ENCODE data around the gene LRRC32. TPM values are rescaled to one million over a fixed set of nuclear protein-coding genes. Genes with fewer than 3 reads are reported as not detected.

LRRC32 gene
- total RNA-seq, 1 donor from 2014 or later = 0.26 TPM

DNA sequence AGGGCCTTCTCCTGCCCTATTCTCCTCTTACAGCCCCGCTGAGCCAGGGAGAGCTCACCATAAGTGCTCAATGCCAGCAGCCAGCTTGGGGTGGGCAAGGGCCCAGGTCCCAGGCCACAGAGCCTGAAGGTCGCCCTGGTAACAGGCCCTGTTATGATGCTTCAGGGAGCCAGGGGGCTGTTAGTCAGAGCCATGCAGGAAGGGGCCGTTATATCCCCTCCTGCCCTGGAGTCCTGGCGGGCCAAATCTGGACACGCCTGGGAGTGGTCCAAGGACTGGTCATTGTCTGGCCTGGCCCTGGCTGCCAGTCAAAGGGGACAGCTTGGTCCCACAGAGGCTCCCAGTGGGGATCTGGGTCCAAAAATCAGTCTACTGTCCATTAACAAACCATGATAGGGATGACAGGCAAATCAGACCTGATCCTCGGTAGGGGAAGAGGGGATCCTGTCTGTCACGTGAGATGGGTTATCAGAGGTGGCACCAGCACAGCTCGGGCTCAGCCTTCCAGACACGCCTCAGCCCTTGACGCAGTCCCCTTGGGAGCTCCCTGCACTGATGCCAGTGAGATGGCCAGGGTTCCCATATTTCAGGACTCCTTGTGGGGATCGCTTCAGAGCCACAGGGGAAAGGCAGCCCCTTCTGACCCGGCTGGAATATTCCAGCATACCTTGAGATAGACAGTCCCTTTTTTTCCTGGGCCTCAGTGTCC lies 55.9 kb downstream of the LRRC32 start:
- Histone ChIP-seq H3K36me3 (ENCODE audit: control insufficient read depth, insufficient read depth, low read length) (no peaks in the 10 kb centered on the region), H3K4me3 (ENCODE audit: low read depth, low read length) (no peak overlapping the region), H3K27me3 (ENCODE audit: control insufficient read depth, insufficient read depth, low read length) (no peaks in the 10 kb centered on the region)
- FAIRE-seq = no peak
- TF ChIP-seq CTCF (IDR thresholded peaks at IDR 0.05; ENCODE audit: insufficient read depth, low read length, severe bottlenecking) = no peak
- no peak for DNase-seq (ENCODE audit: low read depth)

DNA sequence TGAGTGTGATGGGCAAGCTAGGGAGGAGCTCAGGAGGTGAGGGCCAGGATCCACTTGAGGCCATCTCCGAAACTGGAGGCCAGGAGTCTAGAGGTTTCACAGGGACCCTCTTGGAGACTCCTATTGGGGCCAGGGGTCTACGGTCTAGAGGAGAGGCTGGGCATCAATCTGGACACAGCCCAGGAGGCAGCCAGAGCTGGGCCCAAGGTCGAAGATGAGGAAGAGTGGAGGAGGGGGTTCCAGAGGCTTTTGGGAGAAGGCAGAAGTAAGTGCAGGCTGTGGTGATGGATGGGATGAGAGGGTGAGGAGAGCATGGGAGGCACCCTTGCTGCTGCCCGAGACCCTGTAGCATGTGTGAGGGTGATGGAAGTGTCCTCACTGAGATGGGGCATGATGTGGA lies 56.6 kb downstream of the LRRC32 start:
- TF ChIP-seq CTCF (IDR thresholded peaks at IDR 0.05; ENCODE audit: insufficient read depth, low read length, severe bottlenecking) = no peak
- H3K27me3 ChIP-seq (ENCODE audit: control insufficient read depth, insufficient read depth, low read length) = no peaks in the 10 kb centered on the region
- DNase-seq (ENCODE audit: low read depth) (no peak), FAIRE-seq (no peak)
- H3K36me3 ChIP-seq (ENCODE audit: control insufficient read depth, insufficient read depth, low read length) = no peaks in the 10 kb centered on the region
- no peak overlapping the region for H3K4me3 ChIP-seq (ENCODE audit: low read depth, low read length)

- TF ChIP-seq CTCF (IDR thresholded peaks at IDR 0.05; ENCODE audit: insufficient read depth, low read length, severe bottlenecking) = no peak
- no peaks in the 10 kb centered on the region for H3K36me3 ChIP-seq (ENCODE audit: control insufficient read depth, insufficient read depth, low read length)
- no peaks in the 10 kb centered on the region for H3K27me3 ChIP-seq (ENCODE audit: control insufficient read depth, insufficient read depth, low read length)
- no peak for FAIRE-seq
- H3K4me3 ChIP-seq (ENCODE audit: low read depth, low read length) = no peak overlapping the region
- no peak for DNase-seq (ENCODE audit: low read depth)
Observed at GRCh38 chr11:76612226-76612625, 58.3 kb downstream of the LRRC32 start.

DNA sequence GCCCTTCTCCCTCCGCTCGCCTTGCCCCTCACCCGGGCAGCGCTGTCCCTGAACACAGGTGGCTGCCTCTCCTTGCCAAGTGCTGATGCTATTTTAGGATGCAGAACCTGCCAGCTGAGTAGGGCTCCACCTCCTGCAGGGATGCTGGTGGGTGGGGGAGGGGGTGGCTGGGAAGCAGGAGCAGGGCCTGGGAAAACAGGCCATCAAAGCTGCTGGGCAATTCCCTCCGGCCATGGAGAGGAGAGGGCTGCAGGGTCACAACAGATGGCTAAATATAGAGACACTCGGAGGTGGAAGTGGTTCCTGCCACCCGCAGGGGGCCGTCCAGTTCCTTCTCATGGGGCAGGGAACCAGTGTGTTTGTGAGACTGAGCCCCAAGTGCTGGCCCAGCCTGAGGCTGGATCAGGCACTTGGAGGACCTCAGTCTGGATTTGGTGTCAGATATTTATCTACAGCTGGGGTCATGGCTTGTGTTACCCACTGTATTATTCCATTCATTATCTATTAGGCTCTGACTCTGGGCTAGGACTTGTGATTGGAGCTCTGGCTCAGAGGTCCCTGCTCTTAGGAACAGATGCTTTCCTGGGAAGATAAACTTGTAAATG lies 59.6 kb downstream of the LRRC32 start:
- FAIRE-seq (no peak), DNase-seq (ENCODE audit: low read depth) (no peak)
- Histone ChIP-seq H3K27me3 (ENCODE audit: control insufficient read depth, insufficient read depth, low read length) (no peaks in the 10 kb centered on the region), H3K4me3 (ENCODE audit: low read depth, low read length) (no peak overlapping the region), H3K36me3 (ENCODE audit: control insufficient read depth, insufficient read depth, low read length) (no peaks in the 10 kb centered on the region)
- TF ChIP-seq CTCF (IDR thresholded peaks at IDR 0.05; ENCODE audit: insufficient read depth, low read length, severe bottlenecking) = no peak

DNA sequence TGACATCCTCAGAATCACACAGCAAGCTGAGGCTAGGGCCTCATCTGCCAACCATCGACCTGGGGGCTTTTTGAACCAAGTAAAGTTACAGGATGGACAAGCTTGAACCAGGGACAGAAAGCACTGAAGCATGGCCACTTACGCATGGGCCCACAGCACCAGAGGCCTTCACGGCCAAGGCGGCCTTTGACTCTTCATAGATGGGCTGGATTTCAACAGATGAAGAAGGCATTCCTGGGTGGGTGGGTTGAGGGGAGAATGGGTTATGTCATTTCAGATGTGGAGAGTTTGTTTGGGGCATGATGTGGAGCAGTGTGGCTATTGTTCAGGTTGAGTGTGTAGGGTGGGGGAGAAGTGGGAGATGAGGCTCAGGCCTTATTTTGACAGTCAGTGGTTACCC lies 60.2 kb downstream of the LRRC32 start:
- DNase-seq (ENCODE audit: low read depth) (no peak), FAIRE-seq (no peak)
- H3K27me3 ChIP-seq (ENCODE audit: control insufficient read depth, insufficient read depth, low read length) = no peaks in the 10 kb centered on the region
- no peaks in the 10 kb centered on the region for H3K36me3 ChIP-seq (ENCODE audit: control insufficient read depth, insufficient read depth, low read length)
- no peak overlapping the region for H3K4me3 ChIP-seq (ENCODE audit: low read depth, low read length)
- TF ChIP-seq CTCF (IDR thresholded peaks at IDR 0.05; ENCODE audit: insufficient read depth, low read length, severe bottlenecking) = no peak
